ENCODE measurements around the gene GRIK4. TPM values are rescaled to one million over a fixed set of nuclear protein-coding genes. Genes with fewer than 3 reads are reported as not detected.

The GRIK4 gene
- total RNA-seq, 2 donors from 2014 or later = not detected

DNA sequence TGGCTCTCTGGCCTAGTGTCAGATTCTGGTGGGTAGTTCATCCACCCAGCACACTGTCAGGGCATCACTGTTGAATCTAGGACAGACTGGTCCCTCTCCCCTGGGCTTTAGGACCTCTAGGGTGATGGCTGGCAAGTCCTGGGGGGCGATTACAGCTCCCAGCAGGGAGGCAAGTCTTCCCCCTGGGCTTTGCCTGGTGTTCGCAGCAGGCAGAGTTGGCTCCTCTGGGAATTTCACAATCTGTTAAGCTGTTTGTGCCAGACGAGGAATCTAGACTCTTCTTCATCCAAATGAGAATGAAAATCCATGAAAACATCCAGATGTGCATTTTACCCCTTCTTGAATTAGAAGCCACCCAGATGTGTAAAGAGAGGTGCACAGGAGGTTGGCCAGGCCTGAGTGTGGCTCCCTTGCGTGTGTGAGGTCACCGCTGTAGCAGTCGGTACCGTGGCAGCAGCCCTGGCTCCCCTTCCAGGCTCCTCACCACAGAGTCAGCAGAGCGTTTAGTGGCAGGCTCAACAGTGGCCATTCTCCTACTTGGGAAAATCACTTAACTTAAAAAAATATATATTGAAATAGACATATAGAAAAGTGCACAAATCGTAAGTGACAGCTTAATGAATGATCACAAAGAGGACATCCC lies 412.4 kb downstream of the GRIK4 start:
- ATAC-seq (replicated peaks) = no peak
- Mint-ChIP-seq H3K27ac (no peak overlapping the region), H3K9me3 (no peaks in the 10 kb centered on the region), H3K36me3 (ENCODE audit: low read depth) (no peaks in the 10 kb centered on the region), H3K4me3 (no peak overlapping the region), H3K27me3 (no peaks in the 10 kb centered on the region), H3K4me1 (no peaks in the 10 kb centered on the region)

- Mint-ChIP-seq H3K9me3 (no peaks in the 10 kb centered on the region), H3K36me3 (ENCODE audit: low read depth) (no peaks in the 10 kb centered on the region), H3K4me3 (no peak overlapping the region), H3K27me3 (no peaks in the 10 kb centered on the region), H3K27ac (no peak overlapping the region), H3K4me1 (no peaks in the 10 kb centered on the region)
- no peak for ATAC-seq (replicated peaks)
Measured at GRCh38 chr11:120925944-120926343, 414.4 kb downstream of the GRIK4 start.

DNA sequence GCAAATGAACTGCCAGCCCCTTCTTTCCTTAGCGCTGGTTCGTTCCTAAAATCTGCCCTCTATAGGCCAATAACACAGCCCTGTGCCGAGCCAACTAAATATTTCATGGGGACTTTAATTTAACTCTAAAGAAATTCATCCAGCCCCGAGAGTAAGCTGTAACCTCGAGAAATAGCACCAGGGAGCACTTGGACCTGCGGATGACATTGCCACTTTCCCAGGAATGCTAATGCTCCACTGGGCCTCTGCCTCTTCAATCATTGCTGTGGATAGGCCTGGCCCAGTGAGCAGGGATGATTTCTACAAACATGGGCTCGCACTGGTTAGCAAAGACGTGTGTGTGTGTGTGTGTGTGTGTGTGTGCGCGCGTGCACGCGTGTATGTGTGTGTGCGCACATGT lies 417.1 kb downstream of the GRIK4 start:
- no peak for ATAC-seq (replicated peaks)
- Mint-ChIP-seq H3K4me3 (no peak overlapping the region), H3K27ac (no peak overlapping the region), H3K9me3 (no peaks in the 10 kb centered on the region), H3K4me1 (no peaks in the 10 kb centered on the region), H3K36me3 (ENCODE audit: low read depth) (no peaks in the 10 kb centered on the region), H3K27me3 (peaks cover 3% of the 10 kb centered on the region)

DNA sequence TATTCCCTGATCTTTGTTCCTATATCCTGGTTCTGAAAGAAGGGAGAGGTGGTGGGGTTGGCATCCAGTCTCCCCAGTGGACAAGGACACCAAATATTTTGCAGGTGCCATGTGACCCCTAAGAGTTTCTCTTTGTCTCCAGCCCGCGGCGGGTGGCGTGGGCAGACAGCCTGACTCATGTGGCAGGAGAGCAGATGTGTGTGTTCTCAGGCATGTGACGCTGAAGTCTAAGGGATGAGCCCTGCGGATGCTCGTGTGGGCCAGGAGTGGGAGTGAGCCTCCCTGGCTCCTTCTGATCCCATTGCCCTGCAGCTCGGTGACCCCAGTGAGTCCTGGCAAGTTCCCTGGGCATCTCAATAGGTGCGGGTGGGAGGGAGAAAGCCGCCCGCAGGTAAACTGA lies 417.5 kb downstream of the GRIK4 start:
- Mint-ChIP-seq H3K4me3 (no peak overlapping the region), H3K27ac (no peak overlapping the region), H3K4me1 (no peaks in the 10 kb centered on the region), H3K9me3 (no peaks in the 10 kb centered on the region), H3K27me3 (peaks cover 3% of the 10 kb centered on the region), H3K36me3 (ENCODE audit: low read depth) (no peaks in the 10 kb centered on the region)
- no peak for ATAC-seq (replicated peaks)

- Mint-ChIP-seq H3K4me1 (no peaks in the 10 kb centered on the region), H3K27me3 (peaks cover 4% of the 10 kb centered on the region), H3K4me3 (no peak overlapping the region), H3K36me3 (ENCODE audit: low read depth) (no peaks in the 10 kb centered on the region), H3K27ac (no peak overlapping the region), H3K9me3 (no peaks in the 10 kb centered on the region)
- ATAC-seq (replicated peaks) = peak; percentile 59
Measured at GRCh38 chr11:120929664-120930154, 418.2 kb downstream of the GRIK4 start.

DNA sequence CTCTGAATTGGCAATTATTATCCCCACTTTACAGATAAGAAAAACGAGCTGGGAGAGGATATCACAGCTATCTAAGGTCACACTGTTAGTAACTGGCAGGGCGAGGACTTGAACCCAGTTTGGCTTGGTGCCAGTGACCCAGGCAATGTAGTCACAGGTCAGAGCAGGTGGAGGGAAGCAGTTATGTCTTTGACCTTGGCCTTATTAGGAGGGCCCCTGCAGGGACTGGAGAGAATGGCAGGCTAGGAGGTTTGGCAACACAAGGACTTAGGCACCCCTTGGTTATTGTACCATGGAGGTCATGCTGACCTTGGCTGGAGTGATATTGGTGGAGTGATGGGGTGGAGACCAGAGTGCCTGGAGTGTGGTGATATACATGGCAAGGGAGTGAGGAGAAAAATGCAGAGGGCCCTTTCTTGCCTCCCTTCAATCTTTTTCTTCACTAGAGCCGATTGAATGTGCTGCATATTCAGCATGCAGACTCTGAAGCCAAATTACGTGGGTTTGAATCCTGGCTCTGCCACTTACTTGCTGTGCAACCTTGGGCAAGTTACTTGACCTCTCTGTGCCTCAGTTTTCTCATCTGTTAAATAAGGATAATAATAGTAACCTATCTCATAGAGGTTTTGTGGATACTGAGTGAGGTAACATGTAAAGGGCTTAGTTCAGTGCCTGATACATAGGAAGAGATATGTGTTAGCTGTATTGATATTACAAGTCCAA lies 419.7 kb downstream of the GRIK4 start:
- Mint-ChIP-seq H3K4me1 (no peaks in the 10 kb centered on the region), H3K27ac (no peak overlapping the region), H3K4me3 (no peak overlapping the region), H3K36me3 (ENCODE audit: low read depth) (no peaks in the 10 kb centered on the region), H3K27me3 (peaks cover 11% of the 10 kb centered on the region), H3K9me3 (no peaks in the 10 kb centered on the region)
- no peak for ATAC-seq (replicated peaks)

- H3K9me3 Mint-ChIP-seq = no peaks in the 10 kb centered on the region
- no peaks in the 10 kb centered on the region for H3K4me1 Mint-ChIP-seq
- no peak overlapping the region for H3K4me3 Mint-ChIP-seq
- no peak for ATAC-seq (replicated peaks)
- peaks cover 11% of the 10 kb centered on the region for H3K27me3 Mint-ChIP-seq
- no peaks in the 10 kb centered on the region for H3K36me3 Mint-ChIP-seq (ENCODE audit: low read depth)
- H3K27ac Mint-ChIP-seq = no peak overlapping the region
Measured at GRCh38 chr11:120932305-120932915, 420.9 kb downstream of the GRIK4 start.

GRCh38 chr11:120936356-120936755 lies 424.8 kb downstream of the GRIK4 start:
- ATAC-seq (replicated peaks) = no peak
- H3K4me3 Mint-ChIP-seq = no peak overlapping the region
- H3K27ac Mint-ChIP-seq = no peak overlapping the region
- H3K27me3 Mint-ChIP-seq = peaks cover 32% of the 10 kb centered on the region
- no peaks in the 10 kb centered on the region for H3K9me3 Mint-ChIP-seq
- H3K4me1 Mint-ChIP-seq = no peaks in the 10 kb centered on the region
- H3K36me3 Mint-ChIP-seq (ENCODE audit: low read depth) = no peaks in the 10 kb centered on the region

GRCh38 chr11:120937501-120937900 lies 426.0 kb downstream of the GRIK4 start:
- no peak overlapping the region for H3K27ac Mint-ChIP-seq
- H3K27me3 Mint-ChIP-seq = peaks cover 31% of the 10 kb centered on the region
- no peak overlapping the region for H3K4me3 Mint-ChIP-seq
- no peaks in the 10 kb centered on the region for H3K4me1 Mint-ChIP-seq
- H3K9me3 Mint-ChIP-seq = no peaks in the 10 kb centered on the region
- no peaks in the 10 kb centered on the region for H3K36me3 Mint-ChIP-seq (ENCODE audit: low read depth)
- no peak for ATAC-seq (replicated peaks)

DNA sequence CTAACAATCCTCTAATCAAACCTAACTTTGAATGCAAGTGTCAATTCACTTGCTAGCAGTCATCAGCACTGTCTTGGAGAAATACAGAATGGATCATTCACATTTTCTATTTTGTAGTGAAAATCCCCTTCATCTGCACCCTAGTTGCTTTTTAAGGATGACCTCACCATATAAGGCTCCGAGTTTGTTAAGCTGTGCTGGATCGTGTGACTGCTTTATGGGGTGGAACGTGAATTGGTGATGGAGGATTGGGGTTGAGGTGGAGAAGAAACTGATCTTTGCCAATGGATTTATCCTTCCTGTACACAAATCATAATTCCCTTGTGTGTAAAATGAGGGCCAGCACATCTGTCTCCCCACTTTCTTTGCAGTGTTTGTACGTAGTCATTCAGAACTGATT lies 426.7 kb downstream of the GRIK4 start:
- peaks cover 28% of the 10 kb centered on the region for H3K27me3 Mint-ChIP-seq
- H3K4me1 Mint-ChIP-seq = no peaks in the 10 kb centered on the region
- no peaks in the 10 kb centered on the region for H3K9me3 Mint-ChIP-seq
- no peak for ATAC-seq (replicated peaks)
- H3K4me3 Mint-ChIP-seq = no peak overlapping the region
- no peaks in the 10 kb centered on the region for H3K36me3 Mint-ChIP-seq (ENCODE audit: low read depth)
- H3K27ac Mint-ChIP-seq = no peak overlapping the region

- Mint-ChIP-seq H3K27ac (no peak overlapping the region), H3K4me1 (no peaks in the 10 kb centered on the region), H3K9me3 (peaks cover 10% of the 10 kb centered on the region), H3K27me3 (peaks cover 28% of the 10 kb centered on the region), H3K4me3 (no peak overlapping the region), H3K36me3 (ENCODE audit: low read depth) (no peaks in the 10 kb centered on the region)
- ATAC-seq (replicated peaks) = no peak
Measured at GRCh38 chr11:120940160-120940848, 428.8 kb downstream of the GRIK4 start.

DNA sequence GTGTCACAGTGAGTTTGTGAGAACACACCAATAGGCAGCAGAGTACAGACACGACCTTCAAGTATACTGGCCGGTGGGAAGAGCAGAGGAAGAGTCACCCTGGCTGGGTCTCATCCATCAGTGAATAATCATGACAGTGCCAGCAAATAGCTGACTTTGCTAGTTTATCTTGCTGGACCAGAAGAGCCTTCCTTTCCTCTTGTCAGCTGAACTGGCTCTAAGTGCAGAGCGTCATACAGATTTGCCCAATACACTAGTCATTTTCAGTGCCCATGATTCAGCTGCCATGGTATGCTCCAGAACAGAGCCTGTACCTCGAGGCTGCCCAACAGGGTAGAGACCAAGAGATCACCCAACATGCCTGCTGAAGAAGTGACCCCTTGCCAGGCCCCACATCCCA lies 429.5 kb downstream of the GRIK4 start:
- ATAC-seq (replicated peaks) = no peak
- no peak overlapping the region for H3K27ac Mint-ChIP-seq
- H3K27me3 Mint-ChIP-seq = peaks cover 27% of the 10 kb centered on the region
- H3K4me3 Mint-ChIP-seq = no peak overlapping the region
- H3K9me3 Mint-ChIP-seq = peaks cover 11% of the 10 kb centered on the region
- H3K4me1 Mint-ChIP-seq = no peaks in the 10 kb centered on the region
- no peaks in the 10 kb centered on the region for H3K36me3 Mint-ChIP-seq (ENCODE audit: low read depth)

DNA sequence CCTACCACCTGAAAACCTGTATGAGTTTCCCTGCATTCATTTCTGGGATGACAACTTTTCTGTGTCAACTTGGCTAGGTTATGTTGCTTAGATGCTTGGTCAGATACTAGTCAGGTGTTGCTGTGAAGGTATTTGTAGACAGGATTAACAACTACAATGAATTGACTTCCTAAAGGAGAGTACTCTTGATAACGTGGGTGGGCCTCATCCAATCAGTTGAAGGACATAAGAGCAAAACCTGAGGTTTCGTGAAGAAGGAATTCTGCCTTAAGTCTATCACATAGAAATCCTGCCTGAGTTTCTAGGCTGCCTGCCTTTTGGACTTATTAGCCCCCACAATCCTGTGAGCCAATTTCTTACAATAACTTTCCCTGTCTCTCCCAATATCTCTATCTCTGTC lies 431.2 kb downstream of the GRIK4 start:
- no peaks in the 10 kb centered on the region for H3K4me1 Mint-ChIP-seq
- H3K9me3 Mint-ChIP-seq = peaks cover 11% of the 10 kb centered on the region
- no peak overlapping the region for H3K27ac Mint-ChIP-seq
- no peak for ATAC-seq (replicated peaks)
- H3K4me3 Mint-ChIP-seq = no peak overlapping the region
- no peaks in the 10 kb centered on the region for H3K36me3 Mint-ChIP-seq (ENCODE audit: low read depth)
- H3K27me3 Mint-ChIP-seq = peaks cover 24% of the 10 kb centered on the region

GRCh38 chr11:120945042-120945441 lies 433.5 kb downstream of the GRIK4 start:
- H3K36me3 Mint-ChIP-seq (ENCODE audit: low read depth) = no peaks in the 10 kb centered on the region
- H3K4me1 Mint-ChIP-seq = no peaks in the 10 kb centered on the region
- H3K4me3 Mint-ChIP-seq = no peak overlapping the region
- no peak overlapping the region for H3K27ac Mint-ChIP-seq
- peaks cover 11% of the 10 kb centered on the region for H3K9me3 Mint-ChIP-seq
- peaks cover 27% of the 10 kb centered on the region for H3K27me3 Mint-ChIP-seq
- no peak for ATAC-seq (replicated peaks)

Measured in activated T-helper 17 cell treated with anti-CD3 and anti-CD28 coated beads, Interleukin-2, amount 50 U/mL, for 72 hours (primary cell).